GM10847 (cell line): ENCODE data around the gene NUCKS1.

ENCODE experiments used
- POLR2A ChIP-seq: IDR thresholded peaks from 2 replicates; pipeline ENCODE4 v1.6.1; 2011; ENCODE audit not compliant: insufficient read length; ENCODE audit errors: extremely low read depth

The NUCKS1 gene

DNA sequence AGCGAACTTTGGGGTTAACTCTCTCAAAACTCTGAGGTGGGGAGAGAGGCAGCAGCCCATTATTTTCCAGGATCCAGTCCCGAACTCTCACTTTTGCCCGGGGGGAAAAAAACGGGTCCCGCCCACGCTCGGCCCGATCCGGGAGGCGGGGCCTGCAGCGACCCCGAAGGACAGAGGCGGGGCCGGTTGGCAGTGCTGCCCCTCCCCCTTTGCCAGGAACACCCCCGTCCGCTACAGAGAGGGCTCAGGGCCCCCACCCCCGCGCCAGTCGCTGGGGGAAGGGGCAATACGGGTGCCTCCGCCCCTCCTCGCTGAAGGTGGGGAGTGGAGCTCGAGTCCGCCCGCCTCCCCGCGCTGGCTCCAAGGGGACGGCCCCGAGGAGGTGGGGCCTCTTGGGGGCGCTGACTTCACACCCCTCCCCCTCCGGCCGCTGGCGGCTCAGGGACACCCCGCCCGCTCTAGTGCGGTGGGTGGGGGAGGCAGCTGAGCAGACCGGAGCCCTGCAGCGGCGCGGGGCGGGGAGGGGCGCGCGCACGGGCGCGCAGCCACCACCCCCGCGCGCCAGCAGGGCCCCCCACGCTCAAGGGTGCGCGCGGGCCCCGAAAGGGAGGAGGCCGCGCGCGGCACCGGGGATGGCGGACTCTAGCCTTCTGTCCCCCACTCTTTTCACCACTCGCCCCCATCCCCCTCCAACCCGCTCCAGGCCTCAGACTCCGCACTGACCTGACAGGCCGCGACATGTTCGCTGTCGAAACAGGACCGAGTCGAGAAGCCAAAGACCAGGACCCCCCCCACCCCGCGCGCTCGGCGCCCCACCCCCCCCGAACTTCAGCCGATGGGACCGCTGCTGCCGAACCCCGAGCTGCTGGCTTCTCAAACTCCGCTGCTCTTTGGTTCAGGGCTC is 496 bp downstream of the NUCKS1 start:
- TF ChIP-seq POLR2A, result no peak

DNA sequence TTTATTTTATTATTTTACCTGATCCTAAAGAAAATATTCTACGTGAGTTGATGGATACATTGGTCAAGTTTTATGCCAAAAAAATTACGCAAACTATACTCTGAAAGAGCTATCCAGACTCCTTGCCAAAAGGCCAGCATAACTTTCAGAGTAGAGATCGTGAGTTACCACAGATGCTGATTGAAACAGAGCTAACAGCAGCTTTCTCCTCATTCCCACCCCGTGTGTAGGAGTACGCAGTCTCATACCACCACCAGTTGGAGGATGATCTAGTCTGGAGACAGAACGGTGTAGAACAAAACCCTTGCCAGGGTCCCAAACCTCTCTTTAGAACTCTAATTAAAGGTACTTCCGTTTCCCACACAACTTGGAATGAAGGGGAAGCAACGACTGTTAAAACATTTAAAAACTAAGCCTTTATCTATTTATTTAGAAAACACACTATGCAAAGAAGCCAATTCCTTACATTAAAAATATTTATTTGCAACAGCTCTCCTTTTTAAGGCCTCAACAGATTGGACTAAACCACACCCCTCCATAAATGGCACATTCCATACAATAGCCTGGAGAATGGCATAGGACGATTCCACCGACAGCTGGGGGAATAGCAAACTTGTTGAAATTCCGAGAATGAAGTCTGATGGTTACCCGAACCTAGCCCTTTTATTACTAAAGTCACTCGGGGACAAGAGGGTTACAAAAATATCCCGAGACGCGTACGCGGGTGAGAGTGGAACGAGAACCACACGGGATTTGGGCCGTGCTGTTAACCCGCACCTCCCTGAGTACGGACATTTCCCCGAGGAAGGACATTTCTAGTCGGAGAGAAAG is 1.4 kb downstream of the NUCKS1 start:
- no peak for TF ChIP-seq POLR2A

DNA sequence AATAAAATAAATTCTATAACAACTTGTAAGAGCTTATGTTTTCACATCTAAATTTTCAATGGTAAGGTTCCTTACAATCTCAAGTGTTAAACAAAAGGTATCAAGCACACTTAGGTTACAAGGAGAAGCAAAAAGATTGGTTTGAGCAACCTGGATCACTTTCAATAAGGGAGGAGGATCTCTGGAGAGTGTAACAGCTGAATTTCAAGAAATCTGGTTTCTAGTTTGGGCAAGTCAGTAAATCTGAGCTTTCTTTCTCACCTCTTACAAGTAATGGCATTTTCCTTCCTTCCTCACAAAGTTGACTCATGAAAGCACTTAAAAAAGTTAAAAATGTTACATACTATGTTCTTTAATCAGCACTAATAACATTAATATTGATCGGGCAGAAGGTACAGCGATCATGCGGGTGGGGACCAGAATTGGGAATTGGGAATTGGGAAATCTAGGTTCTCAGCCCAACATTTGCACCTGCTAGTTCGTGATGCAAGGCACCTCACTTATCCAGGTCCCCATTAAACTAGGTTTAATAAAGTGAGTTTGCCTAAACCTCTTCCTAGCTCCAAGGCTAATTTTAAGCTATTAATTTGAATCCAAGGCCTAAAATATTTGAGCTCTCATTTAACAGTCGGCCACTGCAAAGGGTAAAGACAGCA is 3.1 kb downstream of the NUCKS1 start:
- no peak for TF ChIP-seq POLR2A

GRCh38 chr1:205744403-205744802 is 5.6 kb downstream of the NUCKS1 start:
- TF ChIP-seq POLR2A, result no peak

- no peak for TF ChIP-seq POLR2A
Observed at GRCh38 chr1:205743977-205744376, 6.0 kb downstream of the NUCKS1 start.

DNA sequence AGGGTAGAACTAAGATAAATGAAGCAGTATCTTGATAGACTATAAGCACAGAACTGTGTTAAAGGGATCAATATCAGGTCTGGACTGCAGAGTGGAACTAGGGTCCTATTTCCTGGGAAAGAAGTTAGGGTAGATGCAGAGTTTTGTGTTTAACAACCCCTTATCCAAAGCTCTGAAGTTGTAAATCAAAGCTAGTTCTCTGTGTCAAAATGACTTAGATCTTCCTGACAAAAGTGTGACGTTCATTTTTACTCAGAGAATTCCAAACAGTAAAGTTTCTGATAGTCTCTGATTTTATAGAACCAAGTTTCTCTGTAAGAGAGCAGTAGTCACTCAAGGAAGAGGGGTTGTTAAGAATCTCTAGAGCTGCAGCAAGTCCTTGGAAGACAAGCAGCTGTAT is 8.3 kb downstream of the NUCKS1 start:
- no peak for TF ChIP-seq POLR2A

DNA sequence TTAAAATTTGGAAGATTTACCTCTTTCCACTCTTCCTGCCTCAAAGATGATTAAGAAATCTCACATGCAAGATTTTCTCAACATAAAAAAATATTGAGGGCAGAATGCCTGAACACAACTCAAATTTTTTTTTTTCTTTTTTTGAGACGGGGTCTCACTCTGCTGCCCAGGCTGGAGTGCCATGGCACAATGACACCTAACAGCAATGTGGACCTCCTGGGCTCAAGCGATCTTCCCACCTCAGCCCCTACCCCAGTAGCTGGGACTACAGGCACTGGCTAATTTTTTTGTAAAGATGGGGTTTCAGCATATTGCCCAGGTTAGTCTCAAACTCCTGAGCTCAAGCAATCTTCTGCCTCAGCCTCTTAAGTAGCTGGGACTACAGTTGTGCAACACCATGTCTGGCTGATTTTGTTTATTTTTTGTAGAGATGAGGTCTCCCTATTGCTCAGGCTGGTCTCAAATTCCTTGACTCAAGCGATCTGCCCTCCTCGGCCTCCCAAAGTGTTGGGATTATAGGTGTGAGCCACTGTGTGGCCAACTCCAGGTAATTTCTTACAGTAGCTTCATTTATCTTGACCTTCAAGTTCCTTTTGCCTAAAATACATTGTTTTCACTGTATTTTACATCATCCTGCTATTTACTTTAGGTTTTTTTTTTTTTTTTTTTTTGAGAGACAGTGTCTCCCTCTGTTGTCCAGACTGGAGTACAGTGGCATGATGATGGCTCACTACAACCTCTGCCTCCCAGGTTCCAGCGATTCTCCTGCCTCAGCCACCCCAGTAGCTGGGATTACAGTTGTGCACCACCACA is 10.4 kb downstream of the NUCKS1 start:
- no peak for TF ChIP-seq POLR2A

DNA sequence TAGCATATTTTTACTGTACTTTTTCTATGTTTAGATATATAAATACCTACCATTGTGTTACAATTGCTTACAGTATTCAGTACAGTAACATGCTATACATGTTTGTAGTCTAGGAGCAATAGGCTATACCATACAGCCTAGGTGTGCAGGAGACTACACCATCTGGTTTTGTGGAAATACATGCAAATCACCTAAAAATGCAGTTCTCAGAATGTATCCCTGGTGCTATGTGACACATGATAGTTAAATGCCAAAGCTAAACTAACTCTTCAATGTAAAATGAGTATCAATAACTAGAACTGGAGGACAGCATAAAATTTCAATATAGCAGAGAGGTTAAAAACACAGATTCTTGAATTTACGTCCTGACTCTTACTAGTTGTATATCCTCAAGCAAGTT is 14.8 kb downstream of the NUCKS1 start:
- TF ChIP-seq POLR2A, result no peak

DNA sequence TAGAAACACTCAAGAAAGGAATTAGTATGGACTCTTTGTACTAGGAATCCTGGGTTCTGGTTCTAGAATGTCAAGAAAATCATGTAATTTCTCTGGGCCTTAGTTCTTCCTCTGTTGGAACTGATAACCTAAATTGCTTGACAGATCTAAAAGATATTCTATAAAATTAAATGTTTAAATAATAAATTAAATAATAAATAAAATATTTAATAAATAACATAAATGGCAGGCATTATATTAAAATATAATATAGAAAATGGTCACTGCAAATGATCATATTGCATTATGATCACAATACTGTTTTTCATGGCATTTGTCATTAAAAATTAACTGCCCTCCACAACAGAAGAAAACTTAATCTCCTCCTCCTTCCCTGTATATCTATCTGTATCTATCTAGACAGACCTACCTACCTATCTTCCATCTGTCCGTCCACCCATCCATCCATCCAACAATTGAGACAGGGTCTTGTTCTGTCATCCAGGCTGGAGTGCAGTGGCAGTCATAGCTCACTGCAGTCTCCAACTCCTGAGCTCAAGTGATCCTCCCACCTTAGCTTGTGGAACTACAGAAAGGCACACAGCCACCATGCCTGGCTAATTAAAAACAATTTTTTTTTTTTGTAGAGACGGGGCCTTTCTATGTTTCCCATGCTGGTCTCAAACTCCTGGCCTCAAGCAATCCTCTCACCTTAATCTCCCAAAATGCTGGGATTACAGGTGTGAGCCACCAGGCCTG is 16.4 kb downstream of the NUCKS1 start:
- no peak for TF ChIP-seq POLR2A

GRCh38 chr1:205729945-205730610 is 19.9 kb downstream of the NUCKS1 start:
- TF ChIP-seq POLR2A, result no peak

GRCh38 chr1:205726619-205727125 is 23.3 kb downstream of the NUCKS1 start:
- TF ChIP-seq POLR2A, result no peak

DNA sequence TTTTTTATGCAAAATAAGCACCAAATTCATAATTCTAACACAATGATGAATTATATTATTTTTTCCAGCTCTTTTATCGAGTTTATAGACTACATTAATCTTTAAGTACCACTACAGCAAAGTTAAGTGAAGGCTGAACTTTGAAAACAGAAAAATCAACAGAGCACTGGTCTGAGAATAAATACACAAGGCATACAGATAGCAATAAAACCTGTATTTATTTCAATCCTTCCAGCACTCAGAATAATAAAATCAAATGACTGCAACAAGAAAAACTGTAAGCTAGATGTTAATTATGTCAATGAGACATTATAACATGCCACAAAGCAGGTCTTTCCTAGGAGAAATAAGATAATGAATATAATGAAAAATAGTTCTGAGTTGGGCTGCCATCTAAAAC is 24.5 kb downstream of the NUCKS1 start:
- TF ChIP-seq POLR2A, result no peak

DNA sequence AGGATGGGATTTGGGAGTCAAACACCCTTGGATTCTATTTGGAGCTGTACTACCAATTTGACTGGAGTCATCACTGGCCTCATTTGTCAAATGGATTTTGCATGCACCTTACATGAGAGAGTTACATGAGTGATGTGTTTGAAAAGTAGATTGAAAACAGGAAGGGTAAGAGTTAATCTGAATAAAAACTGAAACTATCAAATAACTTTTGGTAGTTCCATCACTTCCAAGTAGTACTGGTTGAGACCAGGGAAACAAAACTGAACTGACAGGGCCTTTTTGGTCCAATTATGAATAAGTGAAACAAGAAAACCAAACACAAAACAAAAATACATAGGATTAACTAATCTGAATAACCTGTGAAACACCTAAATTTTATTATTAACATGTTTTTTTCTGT is 30.2 kb downstream of the NUCKS1 start:
- TF ChIP-seq POLR2A, result no peak
